Measurements from ENCODE around the gene SCD.

DNA sequence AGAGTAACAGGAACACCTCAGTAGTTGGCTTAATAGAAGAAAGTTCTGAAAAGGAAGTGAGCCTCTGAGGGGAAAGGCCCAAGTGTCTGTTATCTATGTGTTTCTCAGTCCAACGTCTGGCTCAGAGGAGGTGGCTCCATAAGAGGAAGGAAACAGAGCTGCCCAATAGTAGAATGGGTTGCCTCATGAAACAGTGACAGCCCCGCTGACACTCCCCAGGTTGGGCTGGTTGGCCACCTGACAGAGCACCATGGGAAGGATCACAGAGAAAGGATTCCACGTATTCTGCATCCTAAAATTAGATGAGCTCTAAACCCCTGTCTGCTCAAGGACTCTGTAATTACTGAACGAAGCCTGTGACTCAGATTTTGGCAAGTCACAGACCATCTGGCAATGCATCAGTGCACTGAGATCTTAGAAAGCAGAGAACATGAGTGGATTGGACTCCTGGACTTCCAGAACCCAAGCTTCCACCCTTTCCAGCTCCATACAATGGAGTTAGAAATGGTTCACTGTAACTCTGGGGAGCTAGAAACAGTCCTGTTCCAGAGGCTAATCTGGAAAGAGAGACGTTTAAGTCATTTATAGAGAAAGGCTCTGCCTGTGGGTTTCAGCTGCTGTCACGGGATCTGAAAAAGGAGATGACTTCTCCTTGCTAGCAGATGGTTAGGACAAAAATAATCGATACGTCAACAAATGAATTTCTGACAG, 19.9 kb upstream of the SCD start:
- TF ChIP-seq EZH2 (IDR thresholded peaks at IDR 0.05; ENCODE audit: insufficient read depth, low read length): no peak
- TF ChIP-seq, protein P1, sequence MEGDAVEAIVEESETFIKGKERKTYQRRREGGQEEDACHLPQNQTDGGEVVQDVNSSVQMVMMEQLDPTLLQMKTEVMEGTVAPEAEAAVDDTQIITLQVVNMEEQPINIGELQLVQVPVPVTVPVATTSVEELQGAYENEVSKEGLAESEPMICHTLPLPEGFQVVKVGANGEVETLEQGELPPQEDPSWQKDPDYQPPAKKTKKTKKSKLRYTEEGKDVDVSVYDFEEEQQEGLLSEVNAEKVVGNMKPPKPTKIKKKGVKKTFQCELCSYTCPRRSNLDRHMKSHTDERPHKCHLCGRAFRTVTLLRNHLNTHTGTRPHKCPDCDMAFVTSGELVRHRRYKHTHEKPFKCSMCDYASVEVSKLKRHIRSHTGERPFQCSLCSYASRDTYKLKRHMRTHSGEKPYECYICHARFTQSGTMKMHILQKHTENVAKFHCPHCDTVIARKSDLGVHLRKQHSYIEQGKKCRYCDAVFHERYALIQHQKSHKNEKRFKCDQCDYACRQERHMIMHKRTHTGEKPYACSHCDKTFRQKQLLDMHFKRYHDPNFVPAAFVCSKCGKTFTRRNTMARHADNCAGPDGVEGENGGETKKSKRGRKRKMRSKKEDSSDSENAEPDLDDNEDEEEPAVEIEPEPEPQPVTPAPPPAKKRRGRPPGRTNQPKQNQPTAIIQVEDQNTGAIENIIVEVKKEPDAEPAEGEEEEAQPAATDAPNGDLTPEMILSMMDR (IDR thresholded peaks at IDR 0.05; ENCODE audit: insufficient read depth, low read depth, low read length): no peak
